Endodermal cell (in vitro differentiated cells): Measurements from ENCODE around the gene BMS1. TPM values are rescaled to one million over a fixed set of nuclear protein-coding genes. Genes with fewer than 3 reads are reported as not detected.

Source experiments
- DNase-seq: peaks from one replicate; pipeline ENCODE4 v3.0.0-alpha.2; 2017
- H3K27ac ChIP-seq: 2 replicates; pipeline ENCODE4 v1.5.1; 2013; ENCODE audit warnings: mild to moderate bottlenecking, low read depth, low read length, moderate library complexity
- H3K27me3 ChIP-seq: 2 replicates; pipeline ENCODE4 v1.6.1; 2013; ENCODE audit warnings: mild to moderate bottlenecking, low read length, moderate library complexity; ENCODE audit not compliant: insufficient read depth, control insufficient read depth, poor library complexity, severe bottlenecking
- H3K36me3 ChIP-seq: 2 replicates; pipeline ENCODE4 v1.7.0; 2013; ENCODE audit warnings: mild to moderate bottlenecking, low read length, moderate library complexity; ENCODE audit not compliant: control insufficient read depth, insufficient read depth
- H3K4me1 ChIP-seq: one replicate; pipeline ENCODE4 v1.7.0; 2013; ENCODE audit warnings: low read length; ENCODE audit not compliant: control insufficient read depth, insufficient read depth
- H3K4me3 ChIP-seq: 2 replicates; pipeline ENCODE4 v1.5.1; 2013; ENCODE audit warnings: mild to moderate bottlenecking, low read length, moderate library complexity
- H3K9ac ChIP-seq: 2 replicates; pipeline ENCODE4 v1.6.1; 2013; ENCODE audit warnings: mild to moderate bottlenecking, low read length, moderate library complexity; ENCODE audit not compliant: poor library complexity, severe bottlenecking; ENCODE audit errors: extremely low read depth
- H3K9me3 ChIP-seq: 2 replicates; pipeline ENCODE4 v1.6.1; 2013; ENCODE audit warnings: mild to moderate bottlenecking, low read length, moderate library complexity; ENCODE audit not compliant: control insufficient read depth
- H3K27ac Mint-ChIP-seq: 2 replicates; pipeline ENCODE4 v1.8.0; 2020; ENCODE audit warnings: mixed read lengths
- H3K27me3 Mint-ChIP-seq: 2 replicates; pipeline ENCODE4 v1.8.0; 2021; ENCODE audit warnings: mild to moderate bottlenecking, mixed read lengths; ENCODE audit not compliant: insufficient read depth
- H3K36me3 Mint-ChIP-seq: 2 replicates; pipeline ENCODE4 v1.8.0; 2020; ENCODE audit warnings: low read depth, mixed read lengths
- H3K4me1 Mint-ChIP-seq: 2 replicates; pipeline ENCODE4 v1.8.0; 2020; ENCODE audit warnings: mixed read lengths
- H3K4me3 Mint-ChIP-seq: 2 replicates; pipeline ENCODE4 v1.8.0; 2020; ENCODE audit warnings: mild to moderate bottlenecking, moderate library complexity, mixed read lengths
- H3K9me3 Mint-ChIP-seq: 2 replicates; pipeline ENCODE4 v1.8.0; 2020; ENCODE audit warnings: mild to moderate bottlenecking, mixed read lengths
- CTCF ChIP-seq: fragments of 200-600 bp; sonication (generic); conservative IDR thresholded peaks from 2 replicates; pipeline ENCODE4 v1.5.0; 2021; ENCODE audit warnings: antibody characterized with exemption, mild to moderate bottlenecking
- WGBS, 2 experiments: methylation state at CpG; one replicate each; pipeline versions ENCODE4 v1.1.5 to v1.1.7; 2013; ENCODE audit warnings: missing lambda C conversion rate in 2 of 2, mixed read lengths in 1 of 2; ENCODE audit not compliant: insufficient coverage in 1 of 2, insufficient read length in 1 of 2; 5-methylcytosine and 5-hydroxymethylcytosine counted together
- total RNA-seq, 2 donors: library from RNA; stranded (reverse); fragmentation: NEBNext Ultra II Directional in 1 of 2; extraction: Animal tissue kit (Norgen Biotek cat#: 25700) in 1 of 2; gene quantifications; 2 replicates in 1 of 2; 3 replicates in 1 of 2; pipeline ENCODE4 v1.2.1, GENCODE V29; 2021

Gene BMS1
- total RNA-seq, 2 donors from 2014 or later: 19.8 to 24.2 TPM

- Mint-ChIP-seq H3K9me3 (no peaks in the 10 kb centered on the region), H3K27me3 (no peaks in the 10 kb centered on the region), H3K4me1 (no peaks in the 10 kb centered on the region), H3K27ac (no peak overlapping the region), H3K36me3 (peaks cover 82% of the 10 kb centered on the region), H3K4me3 (no peak overlapping the region)
- WGBS, 2 experiments: 93 to 100% methylated on average over 2 of the region's 2 CpGs
- no peaks in the 10 kb centered on the region for H3K27me3 ChIP-seq
- H3K9me3 ChIP-seq: no peaks in the 10 kb centered on the region
- peaks cover 90% of the 10 kb centered on the region for H3K36me3 ChIP-seq
- no peak overlapping the region for H3K27ac ChIP-seq
- H3K4me3 ChIP-seq: no peak overlapping the region
- H3K9ac ChIP-seq: no peak overlapping the region
- TF ChIP-seq CTCF: no peak
- H3K4me1 ChIP-seq: no peaks in the 10 kb centered on the region
- DNase-seq: no peak
These were observed 13.1 kb downstream of the BMS1 start for GRCh38 chr10:42795701-42796100.

GRCh38 chr10:42801135-42801534, 18.5 kb downstream of the BMS1 start:
- no peak overlapping the region for H3K9ac ChIP-seq
- peaks cover 93% of the 10 kb centered on the region for H3K36me3 ChIP-seq
- no peak overlapping the region for H3K27ac ChIP-seq
- H3K36me3 Mint-ChIP-seq: peaks cover 79% of the 10 kb centered on the region
- TF ChIP-seq CTCF: no peak
- no peaks in the 10 kb centered on the region for H3K4me1 ChIP-seq
- H3K9me3 ChIP-seq: no peaks in the 10 kb centered on the region
- H3K27ac Mint-ChIP-seq: no peak overlapping the region
- H3K9me3 Mint-ChIP-seq: no peaks in the 10 kb centered on the region
- no peaks in the 10 kb centered on the region for H3K27me3 ChIP-seq
- no peak overlapping the region for H3K4me3 ChIP-seq
- no peaks in the 10 kb centered on the region for H3K27me3 Mint-ChIP-seq
- H3K4me3 Mint-ChIP-seq: no peak overlapping the region
- no peaks in the 10 kb centered on the region for H3K4me1 Mint-ChIP-seq
- no peak for DNase-seq

- Mint-ChIP-seq H3K27ac (no peak overlapping the region), H3K9me3 (peaks cover 3% of the 10 kb centered on the region), H3K27me3 (no peaks in the 10 kb centered on the region), H3K4me3 (no peak overlapping the region), H3K4me1 (no peaks in the 10 kb centered on the region), H3K36me3 (peaks cover 79% of the 10 kb centered on the region)
- no peak overlapping the region for H3K9ac ChIP-seq
- H3K27ac ChIP-seq: no peak overlapping the region
- DNase-seq: no peak
- TF ChIP-seq CTCF: no peak
- no peaks in the 10 kb centered on the region for H3K27me3 ChIP-seq
- H3K9me3 ChIP-seq: peaks cover 9% of the 10 kb centered on the region
- H3K4me3 ChIP-seq: no peak overlapping the region
- peaks cover 93% of the 10 kb centered on the region for H3K36me3 ChIP-seq
- no peaks in the 10 kb centered on the region for H3K4me1 ChIP-seq
- 95% methylated on average over 3 of the region's 3 CpGs; no CpG with 5 or more reads in 1 of the 2 experiments for WGBS, 2 experiments
These were observed 20.3 kb downstream of the BMS1 start for GRCh38 chr10:42802876-42803275.
